Erythroblast (primary cell): ENCODE data around the gene ZNF23.

Experiments used
- GATA1 ChIP-seq: IDR thresholded peaks from 2 replicates; pipeline ENCODE4 v1.6.1; 2011; ENCODE audit warnings: low read depth, mild to moderate bottlenecking, control low read depth, low read length, moderate library complexity
- POLR2A ChIP-seq: IDR thresholded peaks from 2 replicates; pipeline ENCODE4 v1.6.1; 2011; ENCODE audit warnings: mild to moderate bottlenecking, low read length

GRCh38 chr16:71432906-71433305 is 29.1 kb downstream of the ZNF23 start:
- TF ChIP-seq POLR2A, result no peak
- no peak for TF ChIP-seq GATA1
